A673 (cell line): Measurements from ENCODE around the gene CDH4.
A peak's percentile ranks its signal among the peaks of the same experiment; 100 is the strongest.

Source experiments
- CTCF ChIP-seq: fragments of 300-800, 200-600 bp; sonication (generic); conservative IDR thresholded peaks from 2 replicates; pipeline ENCODE4 v1.5.1; 2017; ENCODE audit warnings: low read depth, mild to moderate bottlenecking, antibody characterized with exemption, low read length, moderate library complexity, mixed read lengths
- EZH2 ChIP-seq: fragments of 200-600 bp; sonication (generic); IDR thresholded peaks from 2 replicates; pipeline ENCODE4 v1.6.1; 2017; ENCODE audit warnings: borderline replicate concordance, low read depth, mild to moderate bottlenecking, mixed read lengths, antibody characterized with exemption, low read length; ENCODE audit not compliant: poor library complexity, severe bottlenecking

DNA sequence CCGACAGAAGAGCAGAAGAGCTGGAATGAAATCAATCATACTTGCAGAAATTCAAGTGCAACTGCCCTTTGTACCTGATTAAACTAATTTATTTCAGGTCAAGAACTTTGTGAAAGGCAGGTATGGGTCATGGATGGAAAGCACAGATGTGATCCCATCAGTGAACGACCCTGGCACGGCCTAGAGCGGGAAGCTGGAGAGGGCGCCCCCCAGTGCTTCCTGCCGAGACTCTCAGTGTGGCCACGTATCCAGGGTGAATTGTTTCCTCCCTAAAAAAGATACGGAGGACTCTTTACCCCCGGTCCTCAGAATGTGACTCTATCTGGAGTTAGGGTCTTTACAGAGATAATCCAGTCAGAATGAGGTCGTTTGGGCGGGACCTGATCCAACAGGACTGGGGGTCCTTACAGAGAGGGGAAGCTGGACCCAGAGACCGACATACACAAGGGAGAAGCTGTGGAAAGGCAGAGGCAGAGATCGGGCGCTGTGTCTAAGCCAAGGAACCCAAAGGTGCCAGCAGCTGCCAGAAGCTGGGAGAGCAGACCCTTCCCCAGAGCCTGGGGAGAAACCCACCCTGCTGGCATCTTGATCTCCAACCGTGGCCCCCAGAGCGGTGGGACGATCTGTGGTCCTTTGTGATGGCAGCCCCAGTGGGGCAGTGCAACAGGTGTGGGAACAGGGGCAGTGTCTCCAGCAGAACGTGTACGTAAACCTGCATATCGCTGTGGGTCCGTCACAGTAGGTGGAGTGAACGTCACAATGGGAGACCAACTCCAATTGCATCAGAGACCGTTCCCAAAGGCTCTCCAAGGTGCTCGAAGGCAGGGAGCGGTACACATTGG is 721.7 kb downstream of the CDH4 start:
- TF ChIP-seq CTCF (peak; percentile 21; the same call in 1 of the 2 replicates), EZH2 (no peak)
